Urothelium cell line (cell line): ENCODE results near the gene MOV10L1.
A peak's percentile ranks its signal among the peaks of the same experiment; 100 is the strongest.

Experiments
- DNase-seq: peaks from one replicate; pipeline ENCODE4 v3.0.0; 2011; ENCODE audit warnings: low spot score, mixed read lengths
- FAIRE-seq: peaks from 2 replicates; lab custom pipeline; 2011; peaks lifted over from hg19 to GRCh38; lab: Jason Lieb, UNC

The MOV10L1 gene

DNA sequence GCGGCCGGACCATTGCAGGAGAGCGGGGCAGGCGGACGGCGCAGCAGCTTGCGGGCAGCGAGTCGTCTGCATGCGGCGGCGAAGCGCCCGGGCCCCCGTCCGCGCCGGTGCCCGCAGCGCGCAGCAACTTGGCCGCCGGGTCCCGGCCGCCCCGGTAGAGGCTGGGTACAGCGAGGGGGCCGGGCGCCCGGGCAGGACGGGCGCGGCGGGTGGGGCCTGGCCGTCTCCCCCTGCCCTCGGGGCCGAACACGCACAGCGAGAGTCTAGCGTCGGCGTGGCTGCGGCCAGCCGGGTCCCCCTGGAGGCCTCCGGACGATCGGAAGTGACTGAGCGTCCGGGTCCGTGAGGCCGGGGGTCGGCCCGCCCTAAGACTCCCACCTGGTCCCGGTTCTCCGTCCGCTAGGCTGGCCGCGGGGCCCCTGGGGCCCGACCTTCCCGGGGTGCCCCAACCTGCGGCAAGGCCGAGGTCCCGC lies 95.1 kb downstream of the MOV10L1 start:
- DNase-seq (no peak), FAIRE-seq (no peak)

DNA sequence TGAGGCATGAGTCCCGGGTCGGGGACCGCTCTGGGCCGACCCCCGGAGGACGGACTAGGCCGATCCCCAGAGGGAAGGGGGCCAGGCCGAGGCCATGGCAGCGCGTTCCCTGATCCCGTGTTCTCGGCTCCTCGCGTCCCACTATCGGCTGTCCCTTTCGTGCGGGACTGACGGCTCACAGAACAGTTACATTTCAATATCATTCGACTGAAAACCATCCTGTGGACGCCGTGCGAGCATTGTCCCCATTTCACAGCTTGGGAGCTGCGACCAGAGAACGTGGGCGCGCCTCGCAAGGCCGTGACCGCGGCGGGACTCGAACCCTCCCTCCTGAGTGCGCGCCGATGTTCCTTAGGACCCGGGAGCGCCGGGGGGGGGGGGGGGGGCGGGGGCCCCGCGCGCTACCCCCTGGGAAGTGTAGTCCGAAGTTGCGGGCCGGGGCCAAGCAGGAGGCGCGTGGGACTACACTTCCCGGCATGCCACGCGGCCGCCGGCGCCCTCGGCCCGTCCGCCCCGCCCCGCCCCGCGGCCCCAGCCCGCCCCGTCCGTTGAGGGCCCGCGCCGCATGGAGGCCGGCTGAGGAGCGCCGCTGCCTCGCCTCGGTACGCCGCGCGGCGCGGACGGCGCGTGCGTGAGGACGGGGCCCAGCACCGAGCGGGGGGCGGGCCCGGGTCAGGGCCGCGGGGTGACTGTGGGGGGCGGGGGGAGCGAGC lies 95.7 kb downstream of the MOV10L1 start, which contains the start of gene TRABD:
Gene TRABD (plus strand): TSS at position 539 of the 713 bp plus-strand sequence. CDS start 7,148 bp downstream, outside the sequence.
- FAIRE-seq (peak; percentile 97), DNase-seq (peak; percentile 99)

DNA sequence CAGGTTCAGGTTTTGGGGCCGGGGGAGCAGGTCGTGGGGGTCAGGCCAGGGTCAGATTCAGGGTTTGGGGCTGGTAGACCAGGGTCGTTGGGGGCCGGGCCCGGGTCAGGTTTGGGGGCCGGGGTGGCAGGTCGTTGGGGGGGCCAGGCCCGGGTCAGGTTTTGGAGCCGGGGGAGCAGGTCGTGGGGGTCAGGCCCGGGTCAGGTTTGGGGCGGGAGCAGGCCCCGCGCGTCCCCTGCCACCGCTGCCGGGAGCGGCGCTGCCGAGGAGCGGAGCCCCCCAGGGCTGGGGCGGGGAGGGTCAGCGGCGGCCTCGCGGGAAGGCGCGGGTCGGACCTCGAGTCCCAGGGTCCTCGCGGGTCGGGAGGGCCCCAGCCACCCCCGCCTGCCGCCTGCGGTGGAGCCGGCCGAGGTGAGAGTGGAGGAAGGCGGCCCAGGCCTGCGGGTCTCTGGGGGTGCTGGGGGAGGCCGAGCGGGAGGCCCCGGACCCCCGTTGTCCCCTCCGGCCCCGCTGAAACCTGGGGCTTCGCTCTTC lies 96.4 kb downstream of the MOV10L1 start:
- DNase-seq (no peak), FAIRE-seq (no peak)

DNA sequence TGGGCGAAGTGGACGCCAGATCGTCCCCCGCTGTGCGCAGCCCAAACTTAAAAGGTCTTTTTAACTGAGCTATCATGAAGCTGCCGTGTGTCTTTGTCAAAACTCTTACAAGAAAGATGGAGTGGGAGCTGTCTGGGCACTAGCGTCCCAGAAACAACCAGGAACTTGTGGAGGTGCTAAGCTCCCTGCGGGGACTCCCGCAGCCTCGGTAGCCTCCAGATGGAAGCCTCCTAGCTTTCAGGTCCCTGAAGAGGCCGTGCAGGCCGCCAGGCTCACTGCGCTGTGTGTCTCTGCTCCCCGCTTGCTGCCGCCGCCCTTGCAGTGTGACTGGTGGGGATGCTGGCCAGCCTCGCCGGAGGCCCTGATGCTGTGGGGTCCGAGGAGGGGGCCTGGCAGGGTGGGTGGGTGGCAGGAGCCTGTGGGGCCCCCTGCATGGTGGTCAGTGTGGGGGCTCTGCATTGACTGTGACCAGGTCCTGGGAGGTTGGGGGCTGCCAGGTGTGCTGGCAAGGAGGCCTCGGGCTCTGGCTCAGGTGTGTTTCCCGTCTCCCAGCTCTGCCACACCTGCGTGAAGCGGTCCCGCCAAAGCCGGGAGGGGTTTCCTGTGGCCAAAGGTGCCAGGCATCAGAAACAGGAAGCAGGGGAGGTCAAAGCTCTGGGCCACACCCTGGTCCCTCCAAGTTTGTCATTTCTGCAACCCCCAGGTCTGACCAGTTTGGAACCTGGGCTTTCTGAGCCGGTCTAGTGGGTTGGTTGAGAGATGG lies 97.1 kb downstream of the MOV10L1 start:
- no peak for FAIRE-seq
- DNase-seq = no peak

DNA sequence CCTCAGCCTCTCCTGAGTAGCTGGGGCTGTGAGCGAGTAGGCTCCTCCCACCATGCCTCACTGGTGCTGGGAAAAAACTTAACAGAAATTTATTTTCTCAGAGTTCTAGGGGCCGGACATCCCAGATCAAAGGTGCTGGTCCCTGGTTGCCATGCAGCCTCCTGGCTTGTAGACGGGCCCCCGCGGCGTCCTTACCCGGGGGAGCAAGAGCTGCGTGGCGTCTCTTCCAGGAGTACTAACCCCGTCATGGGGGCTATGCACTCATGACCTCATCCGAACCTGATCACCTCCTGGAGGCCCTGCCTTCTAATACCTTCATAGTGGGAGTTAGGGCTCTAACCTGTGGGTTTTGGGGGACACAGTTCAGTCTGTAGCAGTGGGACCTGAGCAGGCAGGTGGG lies 98.5 kb downstream of the MOV10L1 start:
- FAIRE-seq = no peak
- DNase-seq = no peak

DNA sequence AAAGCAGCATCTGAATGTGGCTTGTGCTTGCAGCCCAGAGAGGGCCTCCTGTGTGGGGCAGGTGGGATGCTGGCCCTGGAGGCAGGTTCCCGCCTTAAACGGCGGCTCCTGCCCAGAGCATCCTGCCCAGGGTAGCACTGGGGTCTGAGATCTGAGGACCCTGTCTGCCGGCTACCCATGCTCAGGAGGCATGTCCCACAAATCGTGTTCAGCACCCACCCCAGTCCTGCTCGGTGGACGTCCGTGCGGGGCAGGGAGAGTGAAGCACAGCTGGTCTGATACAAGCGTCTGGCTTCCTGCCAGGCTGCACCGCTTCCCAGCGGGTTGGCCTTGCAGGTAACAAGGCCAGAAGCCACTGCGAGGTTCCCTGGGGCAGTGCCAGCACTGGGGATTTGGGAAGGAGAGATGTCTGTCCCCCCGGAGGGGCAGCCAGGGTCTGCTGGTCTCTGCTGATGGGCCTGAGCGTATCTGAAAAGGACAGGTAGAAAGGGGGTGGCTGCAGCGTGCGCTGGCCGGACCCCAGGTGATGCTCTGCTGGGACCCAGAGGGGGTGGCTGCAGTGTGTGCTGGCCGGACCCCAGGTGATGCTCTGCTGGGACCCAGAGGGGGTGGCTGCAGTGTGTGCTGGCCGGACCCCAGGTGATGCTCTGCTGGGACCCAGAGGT lies 99.5 kb downstream of the MOV10L1 start:
- FAIRE-seq (no peak), DNase-seq (no peak)

DNA sequence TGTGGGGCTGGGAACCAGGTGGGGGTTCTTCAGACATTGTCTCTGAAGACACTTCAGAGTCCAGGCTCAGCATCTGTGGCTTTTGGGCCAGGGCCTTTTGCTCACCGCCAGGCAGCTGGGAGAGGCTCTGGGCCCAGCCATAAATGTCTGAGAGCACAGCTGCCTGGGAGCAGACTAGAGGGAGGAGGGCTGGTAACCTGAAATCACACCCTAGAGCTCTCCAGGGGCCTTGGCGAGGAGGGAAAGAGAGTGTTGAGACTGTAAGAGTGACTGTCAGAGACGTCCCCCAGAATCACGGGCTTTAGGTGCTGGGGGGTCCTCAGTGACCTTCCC lies 100.0 kb downstream of the MOV10L1 start:
- no peak for DNase-seq
- FAIRE-seq = no peak

DNA sequence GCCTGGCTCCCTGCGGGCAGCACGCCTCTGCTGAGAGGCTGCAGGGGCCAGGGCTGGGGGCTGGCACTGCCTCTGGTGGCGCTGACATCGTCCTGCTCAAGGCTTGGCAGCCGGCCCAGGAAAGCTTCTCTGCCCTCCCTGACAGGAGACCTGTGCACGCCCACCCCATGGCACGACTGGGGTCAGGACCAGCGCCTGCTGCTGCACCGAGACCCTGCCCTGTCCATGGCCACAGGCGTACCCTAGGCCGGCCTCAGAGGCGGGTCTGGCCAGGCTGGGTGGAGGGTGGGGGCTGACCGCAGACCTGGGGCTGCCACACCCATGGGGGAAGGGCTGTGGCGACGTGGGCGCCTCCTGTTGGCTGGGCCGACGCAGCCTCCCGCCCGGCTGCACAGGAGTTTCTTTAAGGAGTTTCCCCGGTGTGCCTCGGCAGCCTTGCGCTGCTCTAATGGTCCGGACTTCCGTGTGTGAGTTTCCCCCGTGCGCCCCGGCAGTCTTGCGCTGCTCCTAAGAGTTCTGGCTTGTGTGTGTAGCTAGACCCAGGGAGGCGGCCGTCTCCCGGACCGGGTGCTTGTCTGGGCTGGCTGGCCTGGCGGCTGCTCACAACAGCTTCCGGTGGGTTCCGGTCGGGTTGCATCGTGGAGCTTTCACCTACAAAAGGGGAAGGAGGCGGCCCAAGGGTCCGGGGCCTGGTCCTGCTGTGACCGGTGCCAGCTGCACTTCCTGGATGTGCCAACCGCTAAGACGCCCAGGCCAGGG lies 100.6 kb downstream of the MOV10L1 start:
- FAIRE-seq (no peak), DNase-seq (no peak)

DNA sequence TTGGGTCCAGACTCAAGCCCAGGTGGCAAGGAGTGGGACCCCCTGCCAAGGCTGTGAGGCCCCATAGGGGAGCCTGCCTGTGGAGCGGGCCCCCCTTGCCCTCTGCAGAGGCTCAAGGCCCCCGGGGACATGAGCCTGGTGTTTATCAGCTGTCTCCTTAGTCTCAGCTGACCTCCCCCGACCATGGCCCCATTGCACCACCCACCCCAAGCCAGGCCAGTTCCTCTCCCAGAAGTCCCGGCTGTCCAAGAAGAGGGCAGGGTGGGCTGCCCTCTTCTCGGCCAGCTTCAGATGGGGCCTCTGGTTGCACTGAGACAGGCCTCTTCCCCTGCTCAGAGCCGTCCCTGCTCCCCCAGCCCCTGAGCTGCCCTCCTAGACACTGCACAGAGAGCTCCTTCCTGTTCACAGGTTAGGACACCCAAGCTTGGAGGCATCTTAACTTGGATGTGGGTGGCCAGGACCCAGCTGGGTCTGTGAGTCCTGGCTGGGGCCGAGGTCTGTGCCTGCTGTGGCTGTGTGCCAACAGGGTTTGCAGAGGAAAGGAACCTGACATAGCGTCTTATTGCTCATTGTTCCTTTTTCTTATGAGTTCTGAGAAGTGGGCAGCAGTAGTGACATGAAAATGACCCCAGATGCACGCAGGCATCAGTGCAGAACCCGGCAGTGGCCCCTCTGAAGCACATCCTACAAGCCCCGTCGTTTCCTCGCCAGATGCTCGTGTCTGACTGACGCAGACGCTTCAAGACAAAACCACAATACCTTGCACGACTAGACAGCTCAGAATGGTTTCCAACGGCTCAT lies 101.3 kb downstream of the MOV10L1 start:
- FAIRE-seq (no peak), DNase-seq (no peak)

DNA sequence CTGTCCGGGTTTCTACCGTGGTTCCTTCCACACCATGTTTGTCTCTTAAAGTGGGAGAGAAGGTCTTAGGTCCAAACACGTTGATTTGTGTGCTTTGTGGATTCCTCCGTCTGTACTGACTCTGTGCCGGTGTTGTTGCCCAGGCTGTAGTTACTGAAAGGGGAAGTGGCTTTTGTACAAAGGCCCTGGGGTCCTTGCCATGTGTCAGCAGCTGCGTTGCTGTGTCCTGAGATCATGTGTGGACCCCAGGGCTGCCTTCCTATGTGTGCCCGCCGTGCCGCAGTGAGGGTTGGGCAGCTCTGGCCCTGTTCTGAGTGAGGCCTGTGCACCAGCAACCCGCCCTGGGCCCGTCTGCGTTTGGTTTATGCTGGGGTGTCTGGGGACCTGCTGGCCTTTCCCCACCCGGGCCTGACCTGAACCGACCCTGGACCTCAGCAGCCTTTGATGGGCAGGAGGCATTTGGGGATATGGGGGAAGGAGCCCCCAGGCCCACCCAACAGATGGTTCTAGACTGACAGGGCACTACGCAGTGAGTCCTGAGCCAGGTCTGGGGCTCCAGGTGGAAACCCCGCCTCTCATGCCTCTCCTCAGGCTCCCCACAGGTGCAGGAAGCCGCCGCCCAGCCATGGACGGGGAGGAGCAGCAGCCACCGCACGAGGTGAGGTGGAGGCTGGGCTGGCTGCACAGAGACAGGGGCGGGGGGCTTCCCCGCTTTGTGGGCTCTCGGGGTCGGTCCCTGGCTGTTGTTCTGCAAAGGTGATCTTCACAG lies 102.8 kb downstream of the MOV10L1 start:
- no peak for DNase-seq
- no peak for FAIRE-seq

DNA sequence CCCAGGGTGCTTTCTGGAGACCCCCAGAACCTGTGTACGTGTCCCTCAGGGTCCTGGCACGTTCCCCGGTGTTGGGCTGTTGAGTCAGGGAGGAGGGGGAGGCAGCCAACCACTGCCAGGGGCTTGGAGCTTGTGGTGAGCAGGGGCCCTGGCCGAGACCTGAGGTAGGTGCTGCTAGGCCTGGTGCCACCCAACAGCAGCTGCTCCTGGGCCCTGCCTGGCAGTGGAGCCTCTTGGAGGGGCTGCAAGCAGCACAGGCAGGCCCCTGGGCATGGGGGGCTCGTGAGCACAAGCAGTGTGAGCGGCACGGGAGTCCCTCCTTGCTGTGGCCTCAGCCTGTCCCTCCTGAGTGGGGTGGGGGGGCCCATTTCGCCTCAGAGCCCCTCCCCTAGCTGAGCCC lies 103.8 kb downstream of the MOV10L1 start:
- DNase-seq (no peak), FAIRE-seq (no peak)

DNA sequence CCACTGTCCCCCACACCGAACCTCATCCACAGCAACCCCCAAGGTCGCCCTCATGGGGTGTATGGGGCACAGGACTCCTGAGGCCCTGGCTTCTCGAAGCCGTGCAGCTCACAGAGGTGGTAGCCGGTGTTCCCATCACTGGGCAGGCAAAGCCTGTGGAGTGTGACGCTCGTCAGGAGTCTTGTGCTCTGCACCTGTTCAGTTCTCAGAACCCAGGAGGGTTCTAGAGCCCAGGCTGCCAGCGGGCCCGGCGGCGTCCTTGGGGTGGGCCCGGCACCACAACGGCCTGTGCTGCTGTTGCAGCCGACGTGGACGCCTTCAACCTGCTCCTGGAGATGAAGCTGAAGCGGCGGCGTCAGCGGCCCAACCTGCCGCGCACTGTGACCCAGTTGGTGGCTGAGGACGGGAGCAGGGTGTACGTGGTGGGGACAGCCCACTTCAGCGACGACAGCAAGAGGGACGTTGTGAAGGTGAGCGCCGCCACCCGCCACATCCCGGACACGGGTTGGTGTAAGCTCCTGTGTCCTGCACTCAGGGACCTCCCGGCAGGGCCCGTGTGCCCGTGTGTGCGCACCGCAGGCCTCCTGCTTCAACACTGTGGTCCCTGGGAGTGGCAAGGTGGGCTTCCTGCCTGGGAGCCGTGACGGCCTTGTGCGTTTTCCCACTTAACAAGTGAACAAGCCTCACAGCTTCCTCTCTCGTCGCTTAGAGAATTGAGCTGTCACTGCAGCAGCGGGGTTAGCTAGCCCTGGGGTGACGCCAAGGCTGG lies 104.4 kb downstream of the MOV10L1 start:
- DNase-seq (no peak), FAIRE-seq (no peak)

DNA sequence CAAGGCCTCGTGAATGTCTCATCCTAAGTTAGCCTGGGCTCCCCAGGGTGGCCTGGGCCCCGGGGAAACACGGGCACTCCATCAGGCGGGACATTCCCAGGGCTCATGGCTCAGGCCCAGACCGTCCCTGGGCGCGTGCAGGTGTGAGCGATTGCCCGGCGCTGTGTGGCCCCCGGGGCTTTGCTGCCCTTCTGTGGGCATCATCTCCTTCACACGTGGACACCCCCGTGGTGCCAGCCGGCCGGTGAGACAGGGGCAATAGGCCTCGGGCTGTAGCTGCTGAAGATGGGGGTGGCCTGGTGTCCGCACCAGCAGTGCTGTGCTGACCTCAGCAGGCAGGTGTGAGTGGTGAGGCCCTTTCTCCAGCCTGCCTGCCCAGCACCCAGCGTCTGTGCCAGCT lies 106.5 kb downstream of the MOV10L1 start:
- DNase-seq (no peak), FAIRE-seq (no peak)

DNA sequence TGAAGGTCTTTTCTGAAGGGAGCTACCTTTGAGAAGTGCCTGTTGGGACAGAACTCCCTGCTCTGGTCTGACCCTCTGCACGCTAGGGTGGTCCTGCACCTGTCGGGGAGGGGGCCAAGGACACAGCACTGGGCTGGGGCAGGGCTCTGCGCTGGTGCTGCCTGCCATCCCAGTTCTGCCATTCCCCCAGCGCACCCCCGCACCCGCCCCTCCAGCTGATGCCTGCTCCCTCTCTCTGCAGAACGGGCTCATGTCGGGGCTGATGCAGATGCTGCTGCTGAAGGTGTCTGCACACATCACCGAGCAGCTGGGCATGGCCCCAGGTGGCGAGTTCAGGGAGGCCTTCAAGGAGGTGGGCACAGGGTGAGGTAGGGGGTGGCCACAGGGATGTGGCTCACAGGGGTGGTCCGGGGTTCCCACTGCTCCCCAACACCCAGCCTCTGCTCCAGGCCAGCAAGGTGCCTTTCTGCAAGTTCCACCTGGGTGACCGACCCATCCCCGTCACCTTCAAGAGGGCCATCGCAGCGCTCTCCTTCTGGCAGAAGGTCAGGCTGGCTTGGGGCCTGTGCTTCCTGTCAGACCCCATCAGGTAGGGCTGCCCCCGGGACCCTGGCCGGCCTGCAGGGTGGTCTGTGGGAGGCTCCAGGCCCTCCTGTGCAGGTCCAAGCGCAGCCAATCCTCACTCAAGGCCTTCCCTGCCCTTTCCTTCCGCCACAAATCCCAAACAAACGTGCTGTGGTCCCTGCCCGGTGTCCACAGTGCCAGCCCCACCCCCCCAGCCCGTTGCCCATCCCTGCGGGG lies 107.4 kb downstream of the MOV10L1 start:
- FAIRE-seq (no peak), DNase-seq (no peak)

DNA sequence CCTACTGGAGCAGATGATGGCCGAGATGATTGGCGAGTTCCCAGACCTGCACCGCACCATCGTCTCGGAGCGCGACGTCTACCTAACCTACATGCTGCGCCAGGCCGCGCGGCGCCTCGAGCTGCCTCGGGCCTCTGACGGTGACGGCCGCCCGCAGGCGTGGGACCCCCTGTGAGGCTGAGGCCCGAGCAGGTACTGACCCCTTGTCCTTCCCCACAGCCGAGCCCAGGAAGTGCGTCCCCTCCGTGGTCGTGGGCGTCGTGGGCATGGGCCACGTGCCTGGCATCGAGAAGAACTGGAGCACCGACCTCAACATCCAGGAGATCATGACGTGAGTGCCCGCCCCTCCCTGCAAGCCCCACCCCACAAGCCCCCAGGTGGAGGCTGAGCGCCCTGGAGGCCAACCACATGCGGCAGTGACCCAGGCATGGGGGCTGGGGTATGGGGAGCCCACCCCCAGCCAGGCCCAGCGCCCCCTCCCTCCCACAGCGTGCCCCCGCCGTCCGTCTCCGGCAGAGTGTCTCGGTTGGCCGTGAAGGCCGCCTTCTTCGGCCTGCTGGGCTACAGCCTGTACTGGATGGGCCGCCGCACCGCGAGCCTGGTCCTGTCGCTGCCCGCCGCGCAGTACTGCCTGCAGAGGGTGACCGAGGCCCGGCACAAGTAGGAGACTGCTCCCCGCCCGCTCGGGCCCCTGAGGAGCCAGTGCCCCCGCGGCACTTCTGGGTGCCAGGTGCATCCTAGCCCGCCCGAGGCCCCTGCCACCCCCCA lies 108.2 kb downstream of the MOV10L1 start:
- DNase-seq (no peak), FAIRE-seq (no peak)

DNA sequence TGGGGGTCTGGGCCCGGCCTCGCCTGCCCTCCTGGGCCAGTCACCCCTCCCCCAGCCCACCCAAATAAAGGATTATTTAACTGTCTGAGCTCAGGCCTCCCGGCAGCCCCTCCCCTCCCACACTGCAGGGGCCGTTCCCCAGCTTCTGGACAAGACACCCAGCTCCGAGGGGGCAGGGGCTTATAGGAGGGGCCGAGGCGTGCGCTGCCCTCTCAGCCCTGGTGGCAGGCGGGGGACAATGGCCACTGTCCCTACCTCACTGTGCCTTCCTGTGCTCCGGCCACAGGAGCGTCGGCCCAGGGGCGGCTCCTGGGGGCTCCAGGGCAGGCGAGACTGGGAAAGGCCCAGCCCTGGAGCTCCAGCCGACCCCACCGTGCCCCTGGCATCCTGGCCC lies 108.8 kb downstream of the MOV10L1 start:
- DNase-seq (no peak), FAIRE-seq (no peak)

DNA sequence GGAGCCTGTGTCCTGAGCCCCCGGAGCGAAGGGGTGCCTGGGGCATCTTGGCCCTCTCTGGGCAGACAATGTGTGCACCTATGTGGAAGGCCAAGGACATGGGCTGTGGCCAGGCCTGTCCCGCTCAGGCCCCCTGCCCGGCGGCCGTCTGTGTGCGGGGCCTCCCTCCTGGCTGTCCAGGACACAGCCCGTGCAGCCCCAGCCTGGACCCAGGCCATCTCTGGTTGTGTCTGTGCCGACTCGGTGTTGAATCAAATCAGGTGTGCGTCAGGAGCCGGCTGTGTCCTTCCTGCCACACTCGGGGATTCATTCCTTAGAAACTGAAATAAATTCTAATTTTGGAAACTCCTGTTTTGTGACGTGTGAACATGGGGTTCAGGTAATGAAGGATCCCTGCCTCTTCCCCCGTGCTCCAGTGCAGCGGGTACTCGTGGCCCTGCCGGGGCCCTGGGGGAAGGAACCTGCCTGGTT lies 109.5 kb downstream of the MOV10L1 start:
- no peak for DNase-seq
- no peak for FAIRE-seq
